Hematopoietic multipotent progenitor cell treated with erythropoietin and hydrocortisone succinate and interleukin-3 and kit ligand, for 17 days (in vitro differentiated cells): ENCODE measurements around the gene BCL6.

Experiments
- DNase-seq: peaks from one replicate; pipeline ENCODE4 v3.0.0-alpha.2; 2015; ENCODE audit warnings: low spot score

BCL6 gene

GRCh38 chr3:187762792-187763191, 17.5 kb upstream of the BCL6 start:
- no peak for DNase-seq

- no peak for DNase-seq
Observed at GRCh38 chr3:187759601-187760000, 14.3 kb upstream of the BCL6 start.

GRCh38 chr3:187758318-187758955, 13.2 kb upstream of the BCL6 start:
- no peak for DNase-seq

- no peak for DNase-seq
Observed at GRCh38 chr3:187753516-187753915, 8.2 kb upstream of the BCL6 start.

GRCh38 chr3:187750513-187751123, 5.3 kb upstream of the BCL6 start:
- DNase-seq = no peak

- no peak for DNase-seq
Observed at GRCh38 chr3:187750006-187750512, 4.8 kb upstream of the BCL6 start.

- peak; percentile 90 for DNase-seq
Observed at GRCh38 chr3:187748050-187748481, 2.8 kb upstream of the BCL6 start.

- DNase-seq = no peak
Observed at GRCh38 chr3:187747506-187747905, 2.2 kb upstream of the BCL6 start.

- peak; percentile 47 for DNase-seq
Observed at GRCh38 chr3:187746442-187747281, 1.4 kb upstream of the BCL6 start.

- no peak for DNase-seq
Observed at GRCh38 chr3:187746059-187746441, 782 bp upstream of the BCL6 start.

- DNase-seq = peak; percentile 68
Observed at GRCh38 chr3:187744169-187745151, 808 bp downstream of the BCL6 start.

GRCh38 chr3:187743195-187744141, 1.8 kb downstream of the BCL6 start:
- peak; percentile 59 for DNase-seq

- peak; percentile 53 for DNase-seq
Observed at GRCh38 chr3:187742351-187743171, 2.7 kb downstream of the BCL6 start.

- DNase-seq = peak; percentile 85
Observed at GRCh38 chr3:187741403-187742350, 3.6 kb downstream of the BCL6 start.

- DNase-seq = peak; percentile 71
Observed at GRCh38 chr3:187740421-187741399, 4.6 kb downstream of the BCL6 start.

- DNase-seq = peak; percentile 82
Observed at GRCh38 chr3:187739561-187740332, 5.5 kb downstream of the BCL6 start.
